ENCODE measurements around the gene PHF3.
A peak's percentile ranks its signal among the peaks of the same experiment; 100 is the strongest.

PHF3 gene

DNA sequence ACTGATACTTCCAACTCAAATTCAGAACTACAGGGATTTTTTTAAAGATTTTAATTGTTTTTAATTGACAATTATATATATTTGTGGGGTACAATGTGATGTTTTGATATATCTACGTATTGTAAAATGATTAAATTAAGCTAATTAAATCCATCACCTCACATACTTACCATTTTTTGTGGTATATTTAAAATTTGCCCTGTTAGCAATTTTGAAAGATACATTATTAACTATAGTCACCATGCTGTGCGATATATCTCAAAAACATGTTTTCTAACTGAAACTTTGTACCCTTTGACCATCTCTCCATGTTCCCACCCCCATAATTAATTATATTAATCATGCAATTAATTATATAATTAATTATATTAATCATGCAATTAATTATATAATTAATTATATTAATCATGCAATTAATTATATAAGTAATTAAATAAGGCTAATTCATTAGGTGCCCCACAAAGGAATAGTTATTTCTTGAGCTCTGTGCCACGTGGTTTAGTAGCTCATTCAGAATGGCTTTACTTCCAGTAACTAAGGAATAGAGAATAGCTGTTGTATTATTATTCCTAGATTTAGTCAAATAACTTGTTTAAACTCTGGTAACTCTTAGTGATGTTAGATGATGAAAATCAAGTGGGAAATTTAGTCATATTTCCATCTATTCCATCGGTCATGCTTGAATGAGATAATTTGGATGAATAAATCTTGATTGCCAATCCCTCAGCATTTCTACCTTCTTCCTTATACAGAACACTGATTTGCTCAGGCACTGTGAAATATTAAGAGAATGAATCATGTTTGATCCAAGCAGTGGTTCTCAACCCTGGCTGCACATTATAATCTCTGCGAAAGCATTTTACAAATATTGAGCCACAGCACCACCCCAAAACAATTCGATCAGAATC is 38.2 kb upstream of the PHF3 start:
- Histone ChIP-seq H3K4me3 (ENCODE audit: low read depth, low read length, poor library complexity, severe bottlenecking) (no peak overlapping the region), H3K9me3 (ENCODE audit: low read length) (no peaks in the 10 kb centered on the region), H3K4me1 (ENCODE audit: insufficient read depth, low read length, severe bottlenecking) (peaks cover 12% of the 10 kb centered on the region), H3K4me2 (ENCODE audit: low read length) (no peak overlapping the region), H3K79me2 (ENCODE audit: insufficient read depth, low read length) (no peaks in the 10 kb centered on the region), H2AFZ (ENCODE audit: low read length) (no peak overlapping the region), H4K20me1 (ENCODE audit: insufficient read depth, low read length) (no peaks in the 10 kb centered on the region), H3K36me3 (ENCODE audit: insufficient read depth, low read length) (no peaks in the 10 kb centered on the region), H3K27me3 (ENCODE audit: insufficient read depth, low read length) (no peaks in the 10 kb centered on the region), H3K27ac (ENCODE audit: low read depth, low read length, poor library complexity, severe bottlenecking) (no peak overlapping the region), H3K9ac (ENCODE audit: low read length) (no peak overlapping the region), H3F3A (ENCODE audit: insufficient read depth, low read length) (no peaks in the 10 kb centered on the region), H3K9me2 (ENCODE audit: low read depth, low read length) (no peaks in the 10 kb centered on the region)
- no peak for TF ChIP-seq EZH2 (IDR thresholded peaks at IDR 0.05; ENCODE audit: borderline replicate concordance, low read length)
- TF ChIP-seq, protein P1, sequence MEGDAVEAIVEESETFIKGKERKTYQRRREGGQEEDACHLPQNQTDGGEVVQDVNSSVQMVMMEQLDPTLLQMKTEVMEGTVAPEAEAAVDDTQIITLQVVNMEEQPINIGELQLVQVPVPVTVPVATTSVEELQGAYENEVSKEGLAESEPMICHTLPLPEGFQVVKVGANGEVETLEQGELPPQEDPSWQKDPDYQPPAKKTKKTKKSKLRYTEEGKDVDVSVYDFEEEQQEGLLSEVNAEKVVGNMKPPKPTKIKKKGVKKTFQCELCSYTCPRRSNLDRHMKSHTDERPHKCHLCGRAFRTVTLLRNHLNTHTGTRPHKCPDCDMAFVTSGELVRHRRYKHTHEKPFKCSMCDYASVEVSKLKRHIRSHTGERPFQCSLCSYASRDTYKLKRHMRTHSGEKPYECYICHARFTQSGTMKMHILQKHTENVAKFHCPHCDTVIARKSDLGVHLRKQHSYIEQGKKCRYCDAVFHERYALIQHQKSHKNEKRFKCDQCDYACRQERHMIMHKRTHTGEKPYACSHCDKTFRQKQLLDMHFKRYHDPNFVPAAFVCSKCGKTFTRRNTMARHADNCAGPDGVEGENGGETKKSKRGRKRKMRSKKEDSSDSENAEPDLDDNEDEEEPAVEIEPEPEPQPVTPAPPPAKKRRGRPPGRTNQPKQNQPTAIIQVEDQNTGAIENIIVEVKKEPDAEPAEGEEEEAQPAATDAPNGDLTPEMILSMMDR (IDR thresholded peaks at IDR 0.05; ENCODE audit: low read length): no peak

DNA sequence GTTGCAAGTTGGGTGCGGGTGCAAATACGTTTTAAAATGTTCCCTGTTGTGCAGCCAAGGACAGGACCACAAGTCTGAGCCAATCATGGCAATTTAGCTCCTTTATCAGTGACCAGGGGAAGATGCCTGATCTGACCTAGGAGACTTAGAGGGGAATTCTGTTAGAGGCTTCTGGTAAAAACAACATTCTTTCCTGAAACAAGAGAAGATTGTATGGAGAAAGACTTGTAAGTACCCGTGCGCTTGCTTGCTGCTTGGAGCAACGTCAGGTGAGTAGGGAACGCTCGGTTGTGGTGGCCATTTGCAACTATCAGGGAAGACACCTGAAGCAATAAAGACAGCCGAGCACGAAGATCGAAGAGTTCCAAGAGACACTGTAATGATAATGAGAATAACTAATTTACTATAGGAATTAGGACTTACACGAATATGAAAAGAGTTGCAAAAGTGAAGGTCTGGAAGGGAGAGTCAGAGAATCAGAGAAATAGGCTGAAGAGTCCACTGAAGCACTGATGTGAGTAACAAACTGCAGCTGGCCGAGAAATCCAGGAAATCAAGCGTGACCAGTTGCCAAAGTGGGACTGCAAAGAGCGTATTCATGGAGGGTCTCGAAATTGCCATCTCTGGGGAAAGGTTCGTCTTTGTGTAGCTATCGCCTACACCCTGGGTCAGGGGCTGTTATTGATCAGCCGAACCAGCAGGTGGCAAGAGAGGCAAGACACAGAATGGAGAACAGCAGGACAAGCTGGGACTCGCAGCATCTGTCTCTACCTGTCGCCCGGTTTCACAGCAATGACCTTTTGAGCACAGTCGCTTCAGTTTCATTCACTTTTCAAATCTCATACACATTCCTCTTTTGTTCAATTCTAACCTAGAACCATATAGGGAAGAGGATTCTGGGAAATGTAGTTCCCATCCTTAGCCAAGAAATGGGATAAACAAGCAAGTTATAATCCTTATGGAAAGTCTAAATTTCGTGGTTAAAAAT is 37.3 kb upstream of the PHF3 start:
- TF ChIP-seq EZH2 (IDR thresholded peaks at IDR 0.05; ENCODE audit: borderline replicate concordance, low read length): no peak
- TF ChIP-seq, protein P1 (IDR thresholded peaks at IDR 0.05; ENCODE audit: low read length): peak; percentile 91
- Histone ChIP-seq H3K9ac (ENCODE audit: low read length) (no peak overlapping the region), H3K4me3 (ENCODE audit: low read depth, low read length, poor library complexity, severe bottlenecking) (peak overlapping the region; percentile 22), H2AFZ (ENCODE audit: low read length) (peak overlapping the region; percentile 52; the same call in 1 of the 2 replicates), H3K36me3 (ENCODE audit: insufficient read depth, low read length) (no peaks in the 10 kb centered on the region), H3K27ac (ENCODE audit: low read depth, low read length, poor library complexity, severe bottlenecking) (no peak overlapping the region), H3K4me2 (ENCODE audit: low read length) (peak overlapping the region; percentile 60), H4K20me1 (ENCODE audit: insufficient read depth, low read length) (no peaks in the 10 kb centered on the region), H3K9me2 (ENCODE audit: low read depth, low read length) (no peaks in the 10 kb centered on the region), H3K9me3 (ENCODE audit: low read length) (no peaks in the 10 kb centered on the region), H3K4me1 (ENCODE audit: insufficient read depth, low read length, severe bottlenecking) (peaks cover 12% of the 10 kb centered on the region), H3K27me3 (ENCODE audit: insufficient read depth, low read length) (no peaks in the 10 kb centered on the region), H3F3A (ENCODE audit: insufficient read depth, low read length) (no peaks in the 10 kb centered on the region), H3K79me2 (ENCODE audit: insufficient read depth, low read length) (no peaks in the 10 kb centered on the region)

DNA sequence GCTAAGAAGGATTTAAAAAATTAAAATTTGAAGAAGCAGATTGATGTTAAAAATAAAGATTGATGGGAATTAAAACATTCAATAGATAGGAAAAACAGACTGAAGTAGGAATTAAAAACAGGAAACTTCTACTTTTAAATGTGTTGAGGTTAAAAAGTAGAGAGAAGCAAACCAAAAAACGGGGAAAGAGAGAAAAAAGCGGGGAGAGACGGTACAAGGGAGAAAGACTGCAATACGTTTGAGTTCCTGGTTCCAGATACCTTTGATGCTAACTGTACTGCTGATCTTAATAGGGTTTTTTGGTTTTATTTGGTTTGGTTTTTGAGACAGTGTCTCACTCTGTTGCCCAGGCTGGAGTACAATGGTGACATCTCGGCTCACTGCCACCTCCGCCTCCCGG is 36.4 kb upstream of the PHF3 start:
- H3K9me2 ChIP-seq (ENCODE audit: low read depth, low read length): no peaks in the 10 kb centered on the region
- H3K79me2 ChIP-seq (ENCODE audit: insufficient read depth, low read length): no peaks in the 10 kb centered on the region
- no peak overlapping the region for H3K27ac ChIP-seq (ENCODE audit: low read depth, low read length, poor library complexity, severe bottlenecking)
- H2AFZ ChIP-seq (ENCODE audit: low read length): peak overlapping the region; percentile 52; the same call in 1 of the 2 replicates
- H3K4me1 ChIP-seq (ENCODE audit: insufficient read depth, low read length, severe bottlenecking): peaks cover 12% of the 10 kb centered on the region
- H3K4me2 ChIP-seq (ENCODE audit: low read length): no peak overlapping the region
- no peaks in the 10 kb centered on the region for H3K36me3 ChIP-seq (ENCODE audit: insufficient read depth, low read length)
- H3K4me3 ChIP-seq (ENCODE audit: low read depth, low read length, poor library complexity, severe bottlenecking): no peak overlapping the region
- no peak for TF ChIP-seq EZH2 (IDR thresholded peaks at IDR 0.05; ENCODE audit: borderline replicate concordance, low read length)
- TF ChIP-seq, protein P1 (IDR thresholded peaks at IDR 0.05; ENCODE audit: low read length): no peak
- no peak overlapping the region for H3K9ac ChIP-seq (ENCODE audit: low read length)
- H3K27me3 ChIP-seq (ENCODE audit: insufficient read depth, low read length): no peaks in the 10 kb centered on the region
- H4K20me1 ChIP-seq (ENCODE audit: insufficient read depth, low read length): no peaks in the 10 kb centered on the region
- H3K9me3 ChIP-seq (ENCODE audit: low read length): no peaks in the 10 kb centered on the region
- no peaks in the 10 kb centered on the region for H3F3A ChIP-seq (ENCODE audit: insufficient read depth, low read length)
